SK-N-SH treated with all-trans-retinoic acid at 6 μM for 48 hours (cell line): Measurements from ENCODE around the gene ZBTB33.

ENCODE experiments used
- ESRRG ChIP-seq: fragments of 250-450 bp; sonication (Bioruptor Pico); IDR thresholded peaks from 2 replicates; pipeline ENCODE4 v1.6.1; 2021; ENCODE audit warnings: mild to moderate bottlenecking
- GLIS3 ChIP-seq: fragments of 250-450 bp; sonication (Bioruptor Pico); IDR thresholded peaks from 2 replicates; pipeline ENCODE4 v1.5.0; 2020; ENCODE audit warnings: mild to moderate bottlenecking, moderate library complexity
- POU6F1 ChIP-seq: fragments of 250-450 bp; sonication (Bioruptor Pico); IDR thresholded peaks from 2 replicates; pipeline ENCODE4 v1.8.0; 2021; ENCODE audit warnings: low read depth, mild to moderate bottlenecking, moderate library complexity, borderline replicate concordance
- PPARA ChIP-seq: fragments of 250-450 bp; sonication (Bioruptor Pico); IDR thresholded peaks from 2 replicates; pipeline ENCODE4 v1.5.0; 2020; ENCODE audit warnings: mild to moderate bottlenecking, borderline replicate concordance
- ZC3H10 ChIP-seq: fragments of 250-450 bp; sonication (Bioruptor Pico); IDR thresholded peaks from 2 replicates; pipeline ENCODE4 v1.5.1; 2021; ENCODE audit warnings: mild to moderate bottlenecking, moderate library complexity
- ZFP3 ChIP-seq: fragments of 250-450 bp; sonication (Bioruptor Pico); IDR thresholded peaks from 2 replicates; pipeline ENCODE4 v1.5.0; 2020; ENCODE audit warnings: mild to moderate bottlenecking, moderate library complexity
- TF ChIP-seq, protein P1 (sequence below): fragments of 250-450 bp; sonication (Bioruptor Pico); IDR thresholded peaks from 2 replicates; pipeline ENCODE4 v1.5.1; 2021; ENCODE audit warnings: mild to moderate bottlenecking, moderate library complexity
- TF ChIP-seq, protein P2 (sequence below): fragments of 250-450 bp; sonication (Bioruptor Pico); IDR thresholded peaks from 2 replicates; pipeline ENCODE4 v1.8.0; 2020; ENCODE audit warnings: mild to moderate bottlenecking, moderate library complexity, borderline replicate concordance

- TF ChIP-seq GLIS3 (CRISPR knock-in tag) (no peak), PPARA (no peak), ZC3H10 (CRISPR knock-in tag) (no peak), POU6F1 (no peak), ZFP3 (CRISPR knock-in tag) (no peak), ESRRG (CRISPR knock-in tag) (no peak)
- TF ChIP-seq, protein P1, sequence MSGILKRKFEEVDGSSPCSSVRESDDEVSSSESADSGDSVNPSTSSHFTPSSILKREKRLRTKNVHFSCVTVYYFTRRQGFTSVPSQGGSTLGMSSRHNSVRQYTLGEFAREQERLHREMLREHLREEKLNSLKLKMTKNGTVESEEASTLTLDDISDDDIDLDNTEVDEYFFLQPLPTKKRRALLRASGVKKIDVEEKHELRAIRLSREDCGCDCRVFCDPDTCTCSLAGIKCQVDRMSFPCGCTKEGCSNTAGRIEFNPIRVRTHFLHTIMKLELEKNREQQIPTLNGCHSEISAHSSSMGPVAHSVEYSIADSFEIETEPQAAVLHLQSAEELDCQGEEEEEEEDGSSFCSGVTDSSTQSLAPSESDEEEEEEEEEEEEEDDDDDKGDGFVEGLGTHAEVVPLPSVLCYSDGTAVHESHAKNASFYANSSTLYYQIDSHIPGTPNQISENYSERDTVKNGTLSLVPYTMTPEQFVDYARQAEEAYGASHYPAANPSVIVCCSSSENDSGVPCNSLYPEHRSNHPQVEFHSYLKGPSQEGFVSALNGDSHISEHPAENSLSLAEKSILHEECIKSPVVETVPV (CRISPR knock-in tag) = no peak
- TF ChIP-seq, protein P2, sequence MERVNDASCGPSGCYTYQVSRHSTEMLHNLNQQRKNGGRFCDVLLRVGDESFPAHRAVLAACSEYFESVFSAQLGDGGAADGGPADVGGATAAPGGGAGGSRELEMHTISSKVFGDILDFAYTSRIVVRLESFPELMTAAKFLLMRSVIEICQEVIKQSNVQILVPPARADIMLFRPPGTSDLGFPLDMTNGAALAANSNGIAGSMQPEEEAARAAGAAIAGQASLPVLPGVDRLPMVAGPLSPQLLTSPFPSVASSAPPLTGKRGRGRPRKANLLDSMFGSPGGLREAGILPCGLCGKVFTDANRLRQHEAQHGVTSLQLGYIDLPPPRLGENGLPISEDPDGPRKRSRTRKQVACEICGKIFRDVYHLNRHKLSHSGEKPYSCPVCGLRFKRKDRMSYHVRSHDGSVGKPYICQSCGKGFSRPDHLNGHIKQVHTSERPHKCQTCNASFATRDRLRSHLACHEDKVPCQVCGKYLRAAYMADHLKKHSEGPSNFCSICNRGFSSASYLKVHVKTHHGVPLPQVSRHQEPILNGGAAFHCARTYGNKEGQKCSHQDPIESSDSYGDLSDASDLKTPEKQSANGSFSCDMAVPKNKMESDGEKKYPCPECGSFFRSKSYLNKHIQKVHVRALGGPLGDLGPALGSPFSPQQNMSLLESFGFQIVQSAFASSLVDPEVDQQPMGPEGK (CRISPR knock-in tag) = no peak
Observed at GRCh38 chrX:120291211-120291610, 40.6 kb downstream of the ZBTB33 start.
